SH-SY5Y (cell line): ENCODE measurements around the gene MS4A8.

ENCODE experiments used
- GATA2 ChIP-seq: IDR thresholded peaks from 2 replicates; pipeline ENCODE4 v1.6.1; 2011; ENCODE audit warnings: mild to moderate bottlenecking, low read depth, low read length
- GATA3 ChIP-seq: IDR thresholded peaks from 2 replicates; pipeline ENCODE4 v1.6.1; 2011; ENCODE audit warnings: low read depth, mild to moderate bottlenecking, low read length, moderate library complexity

The MS4A8 gene

GRCh38 chr11:60718524-60719316 is 19.3 kb downstream of the MS4A8 start:
- no peak for TF ChIP-seq GATA3
- no peak for TF ChIP-seq GATA2

- TF ChIP-seq GATA3 (no peak), GATA2 (no peak)
These were observed 20.0 kb downstream of the MS4A8 start for GRCh38 chr11:60719391-60719790.

- TF ChIP-seq GATA2 (no peak), GATA3 (no peak)
These were observed 21.0 kb downstream of the MS4A8 start for GRCh38 chr11:60720460-60720859.

GRCh38 chr11:60724420-60724819 is 25.0 kb downstream of the MS4A8 start, which contains the start of gene MS4A18:
TSS of gene MS4A18 (plus strand) at chr11:60724720.
- no peak for TF ChIP-seq GATA3
- no peak for TF ChIP-seq GATA2

GRCh38 chr11:60725592-60725991 is 26.2 kb downstream of the MS4A8 start:
- no peak for TF ChIP-seq GATA3
- TF ChIP-seq GATA2 = no peak

GRCh38 chr11:60731586-60731985 is 32.2 kb downstream of the MS4A8 start:
- no peak for TF ChIP-seq GATA2
- TF ChIP-seq GATA3 = no peak

- TF ChIP-seq GATA3 = no peak
- no peak for TF ChIP-seq GATA2
These were observed 34.9 kb downstream of the MS4A8 start for GRCh38 chr11:60734279-60734678.

- TF ChIP-seq GATA2 (no peak), GATA3 (no peak)
These were observed 39.7 kb downstream of the MS4A8 start for GRCh38 chr11:60739114-60739513.

GRCh38 chr11:60740573-60740972 is 41.2 kb downstream of the MS4A8 start:
- TF ChIP-seq GATA3 = no peak
- no peak for TF ChIP-seq GATA2

GRCh38 chr11:60741421-60741820 is 42.0 kb downstream of the MS4A8 start:
- TF ChIP-seq GATA3 (no peak), GATA2 (no peak)

GRCh38 chr11:60743058-60743457 is 43.6 kb downstream of the MS4A8 start:
- TF ChIP-seq GATA2 (no peak), GATA3 (no peak)

- no peak for TF ChIP-seq GATA2
- no peak for TF ChIP-seq GATA3
These were observed 44.7 kb downstream of the MS4A8 start for GRCh38 chr11:60744114-60744513.

GRCh38 chr11:60747359-60747873 is 48.0 kb downstream of the MS4A8 start:
- TF ChIP-seq GATA3 = no peak
- TF ChIP-seq GATA2 = no peak

GRCh38 chr11:60748225-60748624 is 48.8 kb downstream of the MS4A8 start:
- TF ChIP-seq GATA2 (no peak), GATA3 (no peak)

- TF ChIP-seq GATA3 (no peak), GATA2 (no peak)
These were observed 49.4 kb downstream of the MS4A8 start for GRCh38 chr11:60748821-60749220.
